K562 (cell line): Measurements from ENCODE around the gene GRHPR. TPM values are rescaled to one million over a fixed set of nuclear protein-coding genes. Genes with fewer than 3 reads are reported as not detected.

Source experiments
- HDAC2 ChIP-seq: fragments of 450-650 bp; IDR thresholded peaks from 2 replicates; pipeline ENCODE4 v1.6.1; 2016; ENCODE audit warnings: mild to moderate bottlenecking
- MTA3 ChIP-seq: fragments of 450-650 bp; formaldehyde crosslinking; IDR thresholded peaks from 2 replicates; pipeline ENCODE4 v1.6.1; 2017; ENCODE audit warnings: mild to moderate bottlenecking, borderline replicate concordance
- MYBL2 ChIP-seq, 2 experiments: fragments of 450-650 bp in 1 of 2; sonication (generic) in 1 of 2; formaldehyde crosslinking in 1 of 2; IDR thresholded peaks; 2 replicates each; pipeline versions ENCODE4 v1.6.1 to v1.8.1; 2017 to 2022; ENCODE audit warnings: borderline replicate concordance in 1 of 2, inconsistent platforms in 1 of 2, low read depth in 1 of 2, mild to moderate bottlenecking in 1 of 2, missing genetic modification reagents in 1 of 2, moderate library complexity in 1 of 2
- NELFE ChIP-seq: IDR thresholded peaks from 2 replicates; pipeline ENCODE4 v1.6.1; 2011; ENCODE audit warnings: mild to moderate bottlenecking; ENCODE audit not compliant: insufficient read depth, insufficient read length
- PCBP2 ChIP-seq: fragments of 200-400 bp; formaldehyde crosslinking; IDR thresholded peaks from 2 replicates; pipeline ENCODE4 v1.6.1; 2018; ENCODE audit warnings: low read length, low read depth, mild to moderate bottlenecking, moderate library complexity; ENCODE audit not compliant: poor library complexity, severe bottlenecking
- PHF21A ChIP-seq: fragments of 450-650 bp; IDR thresholded peaks from 2 replicates; pipeline ENCODE4 v1.6.1; 2017; ENCODE audit warnings: low read depth, borderline replicate concordance
- PHTF2 ChIP-seq: fragments of 250-450 bp; sonication (Bioruptor Pico); IDR thresholded peaks from 2 replicates; pipeline ENCODE4 v1.5.0; 2021; ENCODE audit warnings: mild to moderate bottlenecking
- TCF7L2 ChIP-seq: fragments of 150-350 bp; IDR thresholded peaks from 2 replicates; pipeline ENCODE4 v1.6.1; 2016; ENCODE audit warnings: low read depth, mild to moderate bottlenecking, low read length, moderate library complexity
- TOE1 ChIP-seq, 2 experiments: fragments of 450-650 bp in 1 of 2; sonication (generic) in 1 of 2; formaldehyde crosslinking in 1 of 2; IDR thresholded peaks; 2 replicates each; pipeline versions ENCODE4 v1.7.1 to v1.8.0; 2016 to 2022; ENCODE audit warnings: borderline replicate concordance in 2 of 2, mild to moderate bottlenecking in 2 of 2, antibody characterized with exemption in 1 of 2, inconsistent platforms in 1 of 2, low read depth in 1 of 2, missing genetic modification reagents in 1 of 2, moderate library complexity in 1 of 2
- YBX1 ChIP-seq: fragments of 450-650 bp; IDR thresholded peaks from 2 replicates; pipeline ENCODE4 v1.7.1; 2016; ENCODE audit warnings: mild to moderate bottlenecking
- ZBTB7A ChIP-seq: IDR thresholded peaks from 2 replicates; pipeline ENCODE4 v1.6.1; 2011; ENCODE audit warnings: low read depth, mild to moderate bottlenecking, low read length, moderate library complexity, borderline replicate concordance; ENCODE audit not compliant: control insufficient read depth
- ZFX ChIP-seq: sonication (generic); formaldehyde crosslinking; IDR thresholded peaks from 2 replicates; pipeline ENCODE4 v1.8.0; 2022; ENCODE audit warnings: mild to moderate bottlenecking, missing genetic modification reagents, moderate library complexity
- ZNF133 ChIP-seq: fragments of 250-450 bp; sonication (Bioruptor Pico); IDR thresholded peaks from 2 replicates; pipeline ENCODE4 v1.4.0; 2020; ENCODE audit warnings: mild to moderate bottlenecking
- ZNF644 ChIP-seq: fragments of 200-800 bp; sonication (Bioruptor generic); IDR thresholded peaks from 2 replicates; pipeline ENCODE4 v1.6.1; 2016; ENCODE audit warnings: low read depth, missing genetic modification characterization, missing compliant biosample characterization
- ZNF695 ChIP-seq: fragments of 450-650 bp; formaldehyde crosslinking; IDR thresholded peaks from 2 replicates; pipeline ENCODE4 v1.4.0; 2020; ENCODE audit warnings: mild to moderate bottlenecking, moderate library complexity
- ZNF766 ChIP-seq: fragments of 200-800 bp; sonication (Bioruptor generic); conservative IDR thresholded peaks from 2 replicates; pipeline ENCODE4 v1.6.1; 2016; ENCODE audit warnings: missing genetic modification characterization, missing compliant biosample characterization
- polyA plus RNA-seq, 8 experiments: library from polyadenylated mRNA; depleted of rRNA in 4 of 8; stranded (reverse) in 5 of 8; unstranded in 3 of 8; fragments of >200 nt; fragmentation: Nextera tagmentation in 2 of 8; fragmentation: Illumina TruSeq in 1 of 8; extraction: Ambion mirVana in 2 of 8; extraction: Trizol in 1 of 8; gene quantifications; 2 replicates each; pipeline versions ENCODE4 v1.2.1 to v1.2.3, GENCODE V29; 2011 to 2014; ENCODE audit warnings: inconsistent platforms in 1 of 8, missing spikeins in 1 of 8
- total RNA-seq, 7 experiments: library from RNA; depleted of rRNA in 6 of 7; stranded (reverse); fragments of >200 nt in 6 of 7; fragmentation: Illumina TruSeq in 2 of 7; extraction: Trizol in 2 of 7; gene quantifications; 2 replicates each; pipeline versions ENCODE4 v1.2.1 to v1.2.3, GENCODE V29; 2011 to 2021; ENCODE audit warnings: low replicate concordance in 1 of 7
- TF ChIP-seq, protein P1 (sequence below): sonication (generic); formaldehyde crosslinking; IDR thresholded peaks from 2 replicates; pipeline ENCODE4 v1.8.0; 2022; ENCODE audit warnings: missing genetic modification reagents, mild to moderate bottlenecking, borderline replicate concordance
- TF ChIP-seq, protein P2 (sequence below): sonication (generic); formaldehyde crosslinking; IDR thresholded peaks from 2 replicates; pipeline ENCODE4 v1.8.0; 2022; ENCODE audit warnings: missing genetic modification reagents, mild to moderate bottlenecking, moderate library complexity, borderline replicate concordance
- TF ChIP-seq, protein P3 (sequence below), 3 experiments: IDR thresholded peaks in 2 of 3; conservative IDR thresholded peaks in 1 of 3; 2 replicates each; pipeline ENCODE4 v1.5.1; 2011 to 2012; ENCODE audit warnings: low read length in 3 of 3, mild to moderate bottlenecking in 3 of 3, control low read depth in 2 of 3, improper control_type of control experiment in 1 of 3, inconsistent platforms in 1 of 3, low read depth in 1 of 3, mixed read lengths in 1 of 3, moderate library complexity in 1 of 3; ENCODE audit not compliant: insufficient read depth in 2 of 3
- TF ChIP-seq, protein P4 (sequence below): IDR thresholded peaks from 2 replicates; pipeline ENCODE4 v1.6.1; 2012; ENCODE audit warnings: low read depth, low read length, improper control_type of control experiment, borderline replicate concordance

GRHPR gene
- total and polyA plus RNA-seq, 9 of the 15 experiments (the other 6 are each of a cell fraction or from before 2014, with no cell fraction given), result 38.9 to 144 (median 120) TPM

DNA sequence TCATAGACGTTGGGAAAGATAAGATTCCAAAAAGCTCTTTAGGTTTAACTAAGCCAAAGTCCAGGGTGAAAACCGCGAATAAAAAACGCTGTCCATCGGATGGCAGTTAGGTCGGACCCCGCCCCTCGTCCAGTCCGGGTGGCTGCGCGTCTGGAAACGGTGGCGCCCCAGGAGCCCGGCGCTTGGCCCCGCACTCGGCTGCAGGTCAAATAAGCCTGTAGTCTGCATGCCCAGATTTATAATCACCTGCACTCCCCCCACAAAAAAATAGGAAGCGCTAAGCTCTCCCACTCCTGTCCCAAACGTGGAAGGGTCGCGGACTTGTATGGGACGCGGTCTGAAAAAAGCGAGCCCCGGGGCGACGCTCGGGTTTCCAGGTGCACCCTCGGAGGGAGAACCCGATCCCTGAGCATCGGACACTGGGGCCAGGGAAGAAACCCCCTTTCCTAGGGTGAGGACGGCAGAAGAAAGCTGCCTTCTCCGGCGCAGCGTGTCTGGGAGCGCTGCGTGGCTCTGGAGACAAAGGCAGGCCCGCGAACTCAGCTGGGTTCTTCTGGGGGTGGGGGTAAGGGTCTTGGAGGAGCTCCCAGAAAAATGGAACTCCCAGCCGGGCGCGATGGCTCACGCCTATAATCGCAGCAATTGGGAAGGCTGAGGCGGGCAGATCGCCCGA, 43.7 kb downstream of the GRHPR start (continued):
- TF ChIP-seq PCBP2, result no peak
- peak; percentile 50; the same call in 1 of the 2 replicates for TF ChIP-seq ZNF766 (CRISPR knock-in tag)
- 0 out of 2 replicates have a peak, but pooled peaks have one; percentile 21 for TF ChIP-seq ZNF644 (tag)
- TF ChIP-seq, protein P1, sequence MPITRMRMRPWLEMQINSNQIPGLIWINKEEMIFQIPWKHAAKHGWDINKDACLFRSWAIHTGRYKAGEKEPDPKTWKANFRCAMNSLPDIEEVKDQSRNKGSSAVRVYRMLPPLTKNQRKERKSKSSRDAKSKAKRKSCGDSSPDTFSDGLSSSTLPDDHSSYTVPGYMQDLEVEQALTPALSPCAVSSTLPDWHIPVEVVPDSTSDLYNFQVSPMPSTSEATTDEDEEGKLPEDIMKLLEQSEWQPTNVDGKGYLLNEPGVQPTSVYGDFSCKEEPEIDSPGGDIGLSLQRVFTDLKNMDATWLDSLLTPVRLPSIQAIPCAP (CRISPR knock-in tag), result no peak
- no peak for TF ChIP-seq TCF7L2
- peak; percentile 80; the same call in 1 of the 2 replicates for TF ChIP-seq PHF21A
- TF ChIP-seq ZBTB7A, result no peak; the same call in none of the 2 replicates
- no peak; the same call in 1 of the 2 replicates for TF ChIP-seq MTA3
- no peak for TF ChIP-seq MYBL2 (IDR thresholded peaks at IDR 0.05; ENCODE audit: low read depth)
- no peak for TF ChIP-seq MYBL2 (CRISPR knock-in tag; IDR thresholded peaks at IDR 0.05; ENCODE audit: borderline replicate concordance)
- TF ChIP-seq, protein P2, sequence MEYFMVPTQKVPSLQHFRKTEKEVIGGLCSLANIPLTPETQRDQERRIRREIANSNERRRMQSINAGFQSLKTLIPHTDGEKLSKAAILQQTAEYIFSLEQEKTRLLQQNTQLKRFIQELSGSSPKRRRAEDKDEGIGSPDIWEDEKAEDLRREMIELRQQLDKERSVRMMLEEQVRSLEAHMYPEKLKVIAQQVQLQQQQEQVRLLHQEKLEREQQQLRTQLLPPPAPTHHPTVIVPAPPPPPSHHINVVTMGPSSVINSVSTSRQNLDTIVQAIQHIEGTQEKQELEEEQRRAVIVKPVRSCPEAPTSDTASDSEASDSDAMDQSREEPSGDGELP (CRISPR knock-in tag), result peak; percentile 97
- TF ChIP-seq NELFE, result no peak
- no peak for TF ChIP-seq TOE1 (IDR thresholded peaks at IDR 0.05; ENCODE audit: borderline replicate concordance)
- no peak for TF ChIP-seq TOE1 (CRISPR knock-in tag; IDR thresholded peaks at IDR 0.05; ENCODE audit: borderline replicate concordance, low read depth)
- TF ChIP-seq PHTF2 (CRISPR knock-in tag), result no peak
- TF ChIP-seq HDAC2, result no peak; the same call in 1 of the 2 replicates
- peak; percentile 79 for TF ChIP-seq ZFX (CRISPR knock-in tag)
- no peak for TF ChIP-seq YBX1
- TF ChIP-seq ZNF695 (CRISPR knock-in tag), result no peak
- TF ChIP-seq, protein P3, sequence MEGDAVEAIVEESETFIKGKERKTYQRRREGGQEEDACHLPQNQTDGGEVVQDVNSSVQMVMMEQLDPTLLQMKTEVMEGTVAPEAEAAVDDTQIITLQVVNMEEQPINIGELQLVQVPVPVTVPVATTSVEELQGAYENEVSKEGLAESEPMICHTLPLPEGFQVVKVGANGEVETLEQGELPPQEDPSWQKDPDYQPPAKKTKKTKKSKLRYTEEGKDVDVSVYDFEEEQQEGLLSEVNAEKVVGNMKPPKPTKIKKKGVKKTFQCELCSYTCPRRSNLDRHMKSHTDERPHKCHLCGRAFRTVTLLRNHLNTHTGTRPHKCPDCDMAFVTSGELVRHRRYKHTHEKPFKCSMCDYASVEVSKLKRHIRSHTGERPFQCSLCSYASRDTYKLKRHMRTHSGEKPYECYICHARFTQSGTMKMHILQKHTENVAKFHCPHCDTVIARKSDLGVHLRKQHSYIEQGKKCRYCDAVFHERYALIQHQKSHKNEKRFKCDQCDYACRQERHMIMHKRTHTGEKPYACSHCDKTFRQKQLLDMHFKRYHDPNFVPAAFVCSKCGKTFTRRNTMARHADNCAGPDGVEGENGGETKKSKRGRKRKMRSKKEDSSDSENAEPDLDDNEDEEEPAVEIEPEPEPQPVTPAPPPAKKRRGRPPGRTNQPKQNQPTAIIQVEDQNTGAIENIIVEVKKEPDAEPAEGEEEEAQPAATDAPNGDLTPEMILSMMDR (IDR thresholded peaks at IDR 0.05 in 2 of 3, conservative IDR thresholded peaks at IDR 0.05 in 1 of 3; ENCODE audit: insufficient read depth in 2 of 3, low read depth in 1 of 3, low read length in 3 of 3), result no peak
- TF ChIP-seq, protein P4, sequence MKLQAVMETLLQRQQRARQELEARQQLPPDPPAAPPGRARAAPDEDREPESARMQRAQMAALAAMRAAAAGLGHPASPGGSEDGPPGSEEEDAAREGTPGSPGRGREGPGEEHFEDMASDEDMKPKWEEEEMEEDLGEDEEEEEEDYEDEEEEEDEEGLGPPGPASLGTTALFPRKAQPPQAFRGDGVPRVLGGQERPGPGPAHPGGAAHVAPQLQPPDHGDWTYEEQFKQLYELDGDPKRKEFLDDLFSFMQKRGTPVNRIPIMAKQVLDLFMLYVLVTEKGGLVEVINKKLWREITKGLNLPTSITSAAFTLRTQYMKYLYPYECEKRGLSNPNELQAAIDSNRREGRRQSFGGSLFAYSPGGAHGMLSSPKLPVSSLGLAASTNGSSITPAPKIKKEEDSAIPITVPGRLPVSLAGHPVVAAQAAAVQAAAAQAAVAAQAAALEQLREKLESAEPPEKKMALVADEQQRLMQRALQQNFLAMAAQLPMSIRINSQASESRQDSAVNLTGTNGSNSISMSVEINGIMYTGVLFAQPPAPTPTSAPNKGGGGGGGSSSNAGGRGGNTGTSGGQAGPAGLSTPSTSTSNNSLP, result no peak
- no peak for TF ChIP-seq ZNF133 (CRISPR knock-in tag)
